ENCODE results near the gene SGCG. TPM values are rescaled to one million over a fixed set of nuclear protein-coding genes. Genes with fewer than 3 reads are reported as not detected.

The SGCG gene
- total and polyA plus RNA-seq, 10 of the 15 experiments (the other 5 are each of a cell fraction or from before 2014, with no cell fraction given) = not detected

GRCh38 chr13:23323946-23324709 lies 143.3 kb downstream of the SGCG start (continued):
- no peak for TF ChIP-seq RFX5 (IDR thresholded peaks at IDR 0.05; ENCODE audit: low read depth, low read length)
- TF ChIP-seq ZNF24 (IDR thresholded peaks at IDR 0.05) = no peak
- TF ChIP-seq STAT1 (conservative IDR thresholded peaks at IDR 0.05) = no peak
- TF ChIP-seq CHD1 (IDR thresholded peaks at IDR 0.05; ENCODE audit: low read depth, low read length) = no peak
- no peak for TF ChIP-seq BACH1 (IDR thresholded peaks at IDR 0.05; ENCODE audit: borderline replicate concordance)
- no peak for TF ChIP-seq NR2C1 (IDR thresholded peaks at IDR 0.05)
- no peak for TF ChIP-seq PAX5 (IDR thresholded peaks at IDR 0.05; ENCODE audit: borderline replicate concordance, low read depth, low read length)
- TF ChIP-seq E2F8 (IDR thresholded peaks at IDR 0.05; ENCODE audit: low read depth, partially characterized antibody) = no peak

GRCh38 chr13:23325191-23325590 lies 144.4 kb downstream of the SGCG start:
- no peaks in the 10 kb centered on the region for H3K27me3 ChIP-seq (replicated peaks in 1 of 2; ENCODE audit: control insufficient read depth in 2 of 2, insufficient read depth in 2 of 2, low read length in 1 of 2)
- no peaks in the 10 kb centered on the region for H3K36me3 ChIP-seq (ENCODE audit: control insufficient read depth in 2 of 2, insufficient read depth in 2 of 2, low read length in 1 of 2)
- WGBS (ENCODE audit: insufficient coverage, insufficient replicate concordance, low lambda C conversion rate, missing lambda C conversion rate) = 22% methylated on average over 2 of the region's 2 CpGs
- no TSS peak for BruUV-seq (replicated peaks)
- no peaks in the 10 kb centered on the region for H3K9me3 ChIP-seq (replicated peaks; ENCODE audit: control insufficient read depth, insufficient read depth, low read length)
- ChIA-PET POLR2A (interaction anchor here (0.5 to 0.8 kb wide), 2 partner anchors 512 to 768 kb away, joined by 3 read pairs; no protein-coding TSS in a partner anchor), SMC1A (ENCODE audit: uncharacterized antibody, unreplicated experiment) (interaction anchor here (0.7 to 2.4 kb wide), 3 partner anchors 13 to 446 kb away, joined by 3 to 9 read pairs (median 4); no protein-coding TSS in a partner anchor), CTCF (interaction anchor here (0.9 to 1.3 kb wide), 2 partner anchors 17 to 20 kb away, joined by 3 read pairs; no protein-coding TSS in a partner anchor), RAD21 (ENCODE audit: unreplicated experiment) (interaction anchor here (0.8 to 1.2 kb wide), 2 partner anchors 49 to 52 kb away, joined by 3 read pairs; no protein-coding TSS in a partner anchor)
- ATAC-seq = peak; percentile 40
- in situ Hi-C loops (cut with MboI) = no loop called here
- FAIRE-seq = peak; percentile 44
- intact Hi-C loops (cut with micrococcal nuclease; ENCODE audit: unreplicated experiment) = loop anchor here (10.0 kb wide), 1 partner anchor 300 kb away; no protein-coding TSS in a partner anchor
- peak overlapping the region; percentile 6; the same call in 1 of the 2 replicates for H3K27ac ChIP-seq (ENCODE audit: control insufficient read depth, insufficient read depth)
- H3K4me1 ChIP-seq (ENCODE audit: control insufficient read depth, insufficient read depth, low read length) = peaks cover 26% of the 10 kb centered on the region
- no peaks in the 10 kb centered on the region for H4K20me1 ChIP-seq (ENCODE audit: control insufficient read depth, insufficient read depth)
- no peak overlapping the region for H2AFZ ChIP-seq (ENCODE audit: control insufficient read depth, low read depth, low read length)
- no peak overlapping the region for H3K4me2 ChIP-seq (ENCODE audit: control insufficient read depth, insufficient read depth)
- H3K4me3 ChIP-seq = no peak overlapping the region
- H3K79me2 ChIP-seq (ENCODE audit: control insufficient read depth, insufficient read depth, low read length) = no peaks in the 10 kb centered on the region
- peak; percentile 41 for DNase-seq (ENCODE audit: low read depth, low spot score)
- no peak overlapping the region for H3K9ac ChIP-seq (ENCODE audit: control insufficient read depth, insufficient read depth, low read length)
- TF ChIP-seq BHLHE40 (IDR thresholded peaks at IDR 0.05; ENCODE audit: borderline replicate concordance in 1 of 2, low read depth in 2 of 2, low read length in 1 of 2) = peak; percentile 27 to 39; a peak in 1 of 4 replicates
- TF ChIP-seq RAD51 (IDR thresholded peaks at IDR 0.05) = peak; percentile 74
- no peak for TF ChIP-seq ATF3 (IDR thresholded peaks at IDR 0.05; ENCODE audit: borderline replicate concordance, extremely low read depth, low read depth, low read length)
- no peak for TF ChIP-seq CTCF (IDR thresholded peaks at IDR 0.05 in 2 of 3, conservative IDR thresholded peaks at IDR 0.05 in 1 of 3; ENCODE audit: control insufficient read depth in 2 of 3, extremely low read depth in 1 of 3, insufficient read depth in 1 of 3, low read depth in 3 of 3, low read length in 3 of 3)
- TF ChIP-seq PBX3 (IDR thresholded peaks at IDR 0.05; ENCODE audit: insufficient replicate concordance, low read depth, low read length) = no peak

Data from GM12878 (cell line).